HEK293T (cell line): ENCODE data around the gene CCR6.
"Not testable (repeated sequence)": the region's sequence is repeated elsewhere in the genome, so short reads cannot be mapped to it uniquely, and the experiment has no call there.

Experiments
- CTCF ChIA-PET: fragments of 350-600 bp; formaldehyde crosslinking; extraction: SDS; loops from one replicate; lab custom pipeline; 2021; ENCODE audit warnings: antibody characterized with exemption, inconsistent platforms; lab: Yijun Ruan, JAX
- POLR2A ChIA-PET: fragments of 350-600 bp; formaldehyde crosslinking; extraction: SDS; loops from one replicate; lab custom pipeline; 2020; ENCODE audit warnings: antibody characterized with exemption, inconsistent platforms; lab: Yijun Ruan, JAX
- DNase-seq: peaks from one replicate; pipeline ENCODE4 v3.0.0; 2012; ENCODE audit warnings: mixed read lengths; ENCODE audit errors: extremely low spot score
- ARNT ChIP-seq: fragments of 450-650 bp; IDR thresholded peaks from 2 replicates; pipeline ENCODE4 v1.6.1; 2017; ENCODE audit warnings: mild to moderate bottlenecking
- BHLHE40 ChIP-seq: fragments of 450-650 bp; IDR thresholded peaks from 2 replicates; pipeline ENCODE4 v1.6.1; 2016; ENCODE audit warnings: mild to moderate bottlenecking, moderate library complexity, borderline replicate concordance
- CTBP1 ChIP-seq: fragments of 450-650 bp; IDR thresholded peaks from 2 replicates; pipeline ENCODE4 v1.6.1; 2016; ENCODE audit warnings: borderline replicate concordance
- ELF4 ChIP-seq: fragments of 450-650 bp; IDR thresholded peaks from 2 replicates; pipeline ENCODE4 v1.6.1; 2017; ENCODE audit warnings: antibody characterized with exemption
- FOXA1 ChIP-seq: fragments of 450-650 bp; IDR thresholded peaks from 2 replicates; pipeline ENCODE4 v1.6.1; 2016; ENCODE audit warnings: mild to moderate bottlenecking
- FOXK2 ChIP-seq: fragments of 450-650 bp; IDR thresholded peaks from 2 replicates; pipeline ENCODE4 v1.6.1; 2016; ENCODE audit warnings: mild to moderate bottlenecking
- HDGF ChIP-seq: fragments of 450-650 bp; IDR thresholded peaks from 2 replicates; pipeline ENCODE4 v1.6.1; 2017; ENCODE audit warnings: antibody characterized with exemption, borderline replicate concordance
- L3MBTL2 ChIP-seq: fragments of 450-650 bp; conservative IDR thresholded peaks from 2 replicates; pipeline ENCODE4 v1.6.1; 2016; ENCODE audit warnings: mild to moderate bottlenecking
- LEF1 ChIP-seq: fragments of 450-650 bp; IDR thresholded peaks from 2 replicates; pipeline ENCODE4 v1.6.1; 2017; ENCODE audit warnings: mild to moderate bottlenecking, borderline replicate concordance
- NFRKB ChIP-seq: fragments of 450-650 bp; IDR thresholded peaks from 2 replicates; pipeline ENCODE4 v1.6.1; 2016; ENCODE audit warnings: mild to moderate bottlenecking, moderate library complexity
- PKNOX1 ChIP-seq: fragments of 450-650 bp; IDR thresholded peaks from 2 replicates; pipeline ENCODE4 v1.6.1; 2016
- SP1 ChIP-seq: fragments of 450-650 bp; IDR thresholded peaks from 2 replicates; pipeline ENCODE4 v1.6.1; 2017
- SUZ12 ChIP-seq: fragments of 450-650 bp; IDR thresholded peaks from 2 replicates; pipeline ENCODE4 v1.6.1; 2016; ENCODE audit warnings: mild to moderate bottlenecking
- TARDBP ChIP-seq: fragments of 450-650 bp; IDR thresholded peaks from 2 replicates; pipeline ENCODE4 v1.6.1; 2016
- ZNF384 ChIP-seq: fragments of 450-650 bp; IDR thresholded peaks from 2 replicates; pipeline ENCODE4 v1.6.1; 2016

The CCR6 gene

GRCh38 chr6:167122827-167123657 is at the start of gene CCR6:
CCR6 (plus strand) TSS chr6:167123096; CDS start chr6:167136135, 13,039 bp downstream.
- CTCF ChIA-PET, result interaction anchor here (2.5 kb wide), 1 partner anchor 19 kb away, joined by 7 read pairs; no protein-coding TSS in a partner anchor
- no peak for TF ChIP-seq FOXK2
- TF ChIP-seq PKNOX1, result no peak
- TF ChIP-seq FOXA1, result no peak
- DNase-seq, result no peak
- POLR2A ChIA-PET, result no interaction called here

GRCh38 chr6:167073679-167074274 is 49.1 kb upstream of the CCR6 start:
- CTCF ChIA-PET, result interaction anchor here (0.6 kb wide), 1 partner anchor 72 kb away, joined by 5 read pairs; no protein-coding TSS in a partner anchor
- no peak for DNase-seq
- no peak for TF ChIP-seq PKNOX1
- no peak for TF ChIP-seq FOXA1
- TF ChIP-seq TARDBP, result no peak
- TF ChIP-seq CTBP1, result no peak
- no peak for TF ChIP-seq LEF1
- TF ChIP-seq BHLHE40, result no peak
- POLR2A ChIA-PET, result no interaction called here

- POLR2A ChIA-PET, result no interaction called here
- CTCF ChIA-PET, result no interaction called here
- no peak for TF ChIP-seq SUZ12
- TF ChIP-seq FOXK2, result no peak
- TF ChIP-seq FOXA1, result no peak
- TF ChIP-seq L3MBTL2, result no peak
- no peak for TF ChIP-seq TARDBP
- TF ChIP-seq LEF1, result no peak
- no peak for TF ChIP-seq NFRKB
- no peak for TF ChIP-seq ZNF384
Measured at GRCh38 chr6:167077241-167077932, 45.5 kb upstream of the CCR6 start.

GRCh38 chr6:167078745-167079144 is 44.2 kb upstream of the CCR6 start:
- CTCF ChIA-PET, result no interaction called here
- no peak for DNase-seq
- POLR2A ChIA-PET, result no interaction called here
- TF ChIP-seq HDGF (no peak), FOXA1 (no peak), NFRKB (no peak), ELF4 (no peak), ARNT (no peak), CTBP1 (no peak)

More at GRCh38 chr6:167077241-167077932, 45.5 kb upstream of the CCR6 start:
- no peak for DNase-seq

- CTCF ChIA-PET, result no interaction called here
- DNase-seq, result no peak
- no peak for TF ChIP-seq LEF1
- no peak for TF ChIP-seq L3MBTL2
- TF ChIP-seq FOXK2, result no peak
- no peak for TF ChIP-seq SUZ12
- TF ChIP-seq FOXA1, result no peak
- no peak for TF ChIP-seq SP1
- TF ChIP-seq HDGF, result no peak
- no peak for TF ChIP-seq BHLHE40
- TF ChIP-seq CTBP1, result no peak
- POLR2A ChIA-PET, result no interaction called here
Measured at GRCh38 chr6:167079853-167080297, 43.0 kb upstream of the CCR6 start.

- TF ChIP-seq LEF1, result no peak
- no peak for TF ChIP-seq SUZ12
- TF ChIP-seq FOXA1, result no peak
- no peak for TF ChIP-seq HDGF
- ChIA-PET CTCF (no interaction called here), POLR2A (no interaction called here)
- DNase-seq, result no peak
Measured at GRCh38 chr6:167087857-167088354, 35.0 kb upstream of the CCR6 start.

GRCh38 chr6:167088741-167089140 is 34.2 kb upstream of the CCR6 start:
- DNase-seq, CTCF ChIA-PET: not testable (repeated sequence)
- POLR2A ChIA-PET, result interaction anchor here (0.6 kb wide), 1 partner anchor 151 kb away, joined by 3 read pairs; no protein-coding TSS in a partner anchor
